HepG2 (cell line): ENCODE measurements around the gene SUCLA2. TPM values are rescaled to one million over a fixed set of nuclear protein-coding genes. Genes with fewer than 3 reads are reported as not detected.

ENCODE experiments used
- BCL6 ChIP-seq: IDR thresholded peaks from 2 replicates; pipeline ENCODE4 v1.6.1; 2016; ENCODE audit warnings: missing genetic modification reagents, missing compliant biosample characterization
- FOXA1 ChIP-seq, 2 experiments: fragments of 450-650 bp in 1 of 2; sonication (generic) in 1 of 2; formaldehyde crosslinking in 1 of 2; IDR thresholded peaks; 2 replicates each; pipeline versions ENCODE4 v1.4.0 to v1.6.1; 2016 to 2020; ENCODE audit warnings: missing genetic modification reagents in 1 of 2
- HDAC1 ChIP-seq: sonication (generic); formaldehyde crosslinking; IDR thresholded peaks from 2 replicates; pipeline ENCODE4 v1.5.1; 2020; ENCODE audit warnings: mild to moderate bottlenecking, missing genetic modification reagents
- IRX3 ChIP-seq: sonication (generic); formaldehyde crosslinking; IDR thresholded peaks from 2 replicates; pipeline ENCODE4 v1.8.1; 2023; ENCODE audit warnings: mild to moderate bottlenecking, low read depth, missing genetic modification reagents, borderline replicate concordance
- KAT2B ChIP-seq: fragments of 150-350 bp; IDR thresholded peaks from 2 replicates; pipeline ENCODE4 v1.6.1; 2014; ENCODE audit warnings: low read depth, low read length, borderline replicate concordance
- MAF1 ChIP-seq: sonication (generic); formaldehyde crosslinking; IDR thresholded peaks from 2 replicates; pipeline ENCODE4 v1.5.0; 2020; ENCODE audit warnings: missing genetic modification reagents, borderline replicate concordance
- PAWR ChIP-seq: sonication (generic); formaldehyde crosslinking; IDR thresholded peaks from 2 replicates; pipeline ENCODE4 v1.4.0; 2020; ENCODE audit warnings: missing genetic modification reagents, mild to moderate bottlenecking, borderline replicate concordance
- SUZ12 ChIP-seq: fragments of 150-350 bp; IDR thresholded peaks from 2 replicates; pipeline ENCODE4 v1.6.1; 2014; ENCODE audit warnings: low read depth, low read length
- ZFP82 ChIP-seq: sonication (generic); formaldehyde crosslinking; IDR thresholded peaks from 2 replicates; pipeline ENCODE4 v1.5.1; 2020; ENCODE audit warnings: mild to moderate bottlenecking, missing genetic modification reagents, borderline replicate concordance
- ZNF20 ChIP-seq: sonication (generic); formaldehyde crosslinking; IDR thresholded peaks from 2 replicates; pipeline ENCODE4 v1.4.0; 2020; ENCODE audit warnings: mild to moderate bottlenecking, moderate library complexity, missing genetic modification reagents
- ZNF253 ChIP-seq: sonication (generic); formaldehyde crosslinking; IDR thresholded peaks from 2 replicates; pipeline ENCODE4 v1.8.0; 2022; ENCODE audit warnings: mild to moderate bottlenecking, missing genetic modification reagents, borderline replicate concordance
- ZNF44 ChIP-seq: sonication (generic); formaldehyde crosslinking; IDR thresholded peaks from 2 replicates; pipeline ENCODE4 v1.5.1; 2020; ENCODE audit warnings: mild to moderate bottlenecking, missing genetic modification reagents
- polyA plus RNA-seq, 8 experiments: library from polyadenylated mRNA; depleted of rRNA in 3 of 8; stranded (reverse) in 7 of 8; unstranded in 1 of 8; fragments of >200 nt; fragmentation: Illumina TruSeq in 4 of 8; extraction: Trizol in 4 of 8; gene quantifications; 2 replicates each; pipeline versions ENCODE4 v1.2.1 to v1.2.3, GENCODE V29; 2011 to 2016; ENCODE audit warnings: low read depth in 4 of 8, missing spikeins in 1 of 8, mixed read lengths in 1 of 8; ENCODE audit not compliant: insufficient read depth in 1 of 8
- total RNA-seq, 5 experiments: library from RNA; depleted of rRNA; stranded (reverse); fragments of >200 nt; fragmentation: Illumina TruSeq; extraction: Trizol; gene quantifications; 2 replicates each; pipeline ENCODE4 v1.2.3, GENCODE V29; 2016; ENCODE audit warnings: low read depth in 1 of 5
- TF ChIP-seq, protein P1 (sequence below): sonication (generic); formaldehyde crosslinking; conservative IDR thresholded peaks from 2 replicates; pipeline ENCODE4 v1.4.0; 2020; ENCODE audit warnings: missing genetic modification reagents
- TF ChIP-seq, protein P2 (sequence below): sonication (generic); formaldehyde crosslinking; conservative IDR thresholded peaks from 2 replicates; pipeline ENCODE4 v1.8.0; 2022; ENCODE audit warnings: mild to moderate bottlenecking, moderate library complexity, missing genetic modification reagents
- TF ChIP-seq, protein P3 (sequence below): sonication (generic); formaldehyde crosslinking; IDR thresholded peaks from 2 replicates; pipeline ENCODE4 v1.4.0; 2020; ENCODE audit warnings: low read depth, missing genetic modification reagents
- TF ChIP-seq, protein P4 (sequence below): sonication (generic); formaldehyde crosslinking; conservative IDR thresholded peaks from 2 replicates; pipeline ENCODE4 v1.8.0; 2022; ENCODE audit warnings: missing genetic modification reagents
- TF ChIP-seq, protein P5 (sequence below): sonication (generic); formaldehyde crosslinking; IDR thresholded peaks from 2 replicates; pipeline ENCODE4 v1.4.0; 2020; ENCODE audit warnings: mild to moderate bottlenecking, missing genetic modification reagents

SUCLA2 gene
- total and polyA plus RNA-seq, 2 of the 13 experiments (the other 11 are each of a cell fraction or from before 2014, with no cell fraction given), result 28.4 to 77.1 TPM

DNA sequence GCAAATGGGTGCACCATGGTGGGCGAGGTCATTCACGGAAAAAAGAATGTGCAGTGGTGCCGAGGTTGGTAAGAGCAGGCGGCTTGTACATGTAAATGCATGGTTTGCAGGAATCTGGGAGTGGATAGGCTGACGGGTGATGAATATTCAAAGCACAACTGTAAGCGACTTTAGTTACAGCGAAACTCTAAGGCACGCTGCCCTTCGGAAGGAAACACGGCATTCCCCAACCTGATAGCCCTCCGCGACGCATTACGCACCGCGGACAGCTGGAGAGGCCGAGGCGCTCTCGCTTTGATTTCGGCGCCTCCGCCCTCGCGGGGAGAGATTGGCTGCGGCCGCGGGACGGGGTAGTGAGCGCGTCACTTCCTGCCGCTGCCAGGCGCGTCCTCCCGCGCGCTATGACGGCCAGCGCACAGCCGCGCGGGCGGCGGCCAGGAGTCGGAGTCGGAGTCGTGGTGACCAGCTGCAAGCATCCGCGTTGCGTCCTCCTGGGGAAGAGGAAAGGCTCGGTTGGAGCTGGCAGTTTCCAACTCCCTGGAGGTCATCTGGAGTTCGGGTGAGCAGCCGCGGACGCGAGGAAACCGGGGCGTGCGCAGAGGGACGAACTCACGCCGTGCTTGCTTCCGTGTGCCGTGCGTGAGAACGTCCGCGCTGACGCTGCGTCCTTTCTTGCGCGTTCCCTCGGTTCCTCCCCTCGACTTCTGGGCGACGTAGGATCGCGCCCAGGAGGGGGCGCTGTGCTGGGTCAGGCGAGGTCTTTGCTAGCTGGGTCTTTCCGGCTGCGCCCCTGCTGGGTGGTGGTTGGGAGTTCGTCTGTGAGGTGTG is 36.5 kb upstream of the SUCLA2 start, which contains the start of gene NUDT15 (continued):
- TF ChIP-seq, protein P1, sequence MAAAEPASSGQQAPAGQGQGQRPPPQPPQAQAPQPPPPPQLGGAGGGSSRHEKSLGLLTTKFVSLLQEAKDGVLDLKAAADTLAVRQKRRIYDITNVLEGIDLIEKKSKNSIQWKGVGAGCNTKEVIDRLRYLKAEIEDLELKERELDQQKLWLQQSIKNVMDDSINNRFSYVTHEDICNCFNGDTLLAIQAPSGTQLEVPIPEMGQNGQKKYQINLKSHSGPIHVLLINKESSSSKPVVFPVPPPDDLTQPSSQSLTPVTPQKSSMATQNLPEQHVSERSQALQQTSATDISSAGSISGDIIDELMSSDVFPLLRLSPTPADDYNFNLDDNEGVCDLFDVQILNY (CRISPR knock-in tag), result peak; percentile 99
- TF ChIP-seq ZFP82 (peak; percentile 95), IRX3 (0 out of 2 replicates have a peak, but pooled peaks have one; percentile 30), MAF1 (peak; percentile 83; the same call in 1 of the 2 replicates), ZNF44 (peak; percentile 99), FOXA1 (IDR thresholded peaks at IDR 0.05) (no peak), FOXA1 (CRISPR knock-in tag; IDR thresholded peaks at IDR 0.05) (peak; percentile 2; the same call in 1 of the 2 replicates), PAWR (CRISPR knock-in tag) (peak; percentile 86; the same call in 1 of the 2 replicates), ZNF20 (CRISPR knock-in tag) (0 out of 2 replicates have a peak, but pooled peaks have one; percentile 46), HDAC1 (peak; percentile 100), KAT2B (no peak), BCL6 (peak; percentile 21; the same call in 1 of the 2 replicates), SUZ12 (no peak), ZNF253 (CRISPR knock-in tag) (peak; percentile 94)
- TF ChIP-seq, protein P2, sequence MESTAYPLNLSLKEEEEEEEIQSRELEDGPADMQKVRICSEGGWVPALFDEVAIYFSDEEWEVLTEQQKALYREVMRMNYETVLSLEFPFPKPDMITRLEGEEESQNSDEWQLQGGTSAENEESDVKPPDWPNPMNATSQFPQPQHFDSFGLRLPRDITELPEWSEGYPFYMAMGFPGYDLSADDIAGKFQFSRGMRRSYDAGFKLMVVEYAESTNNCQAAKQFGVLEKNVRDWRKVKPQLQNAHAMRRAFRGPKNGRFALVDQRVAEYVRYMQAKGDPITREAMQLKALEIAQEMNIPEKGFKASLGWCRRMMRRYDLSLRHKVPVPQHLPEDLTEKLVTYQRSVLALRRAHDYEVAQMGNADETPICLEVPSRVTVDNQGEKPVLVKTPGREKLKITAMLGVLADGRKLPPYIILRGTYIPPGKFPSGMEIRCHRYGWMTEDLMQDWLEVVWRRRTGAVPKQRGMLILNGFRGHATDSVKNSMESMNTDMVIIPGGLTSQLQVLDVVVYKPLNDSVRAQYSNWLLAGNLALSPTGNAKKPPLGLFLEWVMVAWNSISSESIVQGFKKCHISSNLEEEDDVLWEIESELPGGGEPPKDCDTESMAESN (CRISPR knock-in tag), result peak; percentile 92
- TF ChIP-seq, protein P3, sequence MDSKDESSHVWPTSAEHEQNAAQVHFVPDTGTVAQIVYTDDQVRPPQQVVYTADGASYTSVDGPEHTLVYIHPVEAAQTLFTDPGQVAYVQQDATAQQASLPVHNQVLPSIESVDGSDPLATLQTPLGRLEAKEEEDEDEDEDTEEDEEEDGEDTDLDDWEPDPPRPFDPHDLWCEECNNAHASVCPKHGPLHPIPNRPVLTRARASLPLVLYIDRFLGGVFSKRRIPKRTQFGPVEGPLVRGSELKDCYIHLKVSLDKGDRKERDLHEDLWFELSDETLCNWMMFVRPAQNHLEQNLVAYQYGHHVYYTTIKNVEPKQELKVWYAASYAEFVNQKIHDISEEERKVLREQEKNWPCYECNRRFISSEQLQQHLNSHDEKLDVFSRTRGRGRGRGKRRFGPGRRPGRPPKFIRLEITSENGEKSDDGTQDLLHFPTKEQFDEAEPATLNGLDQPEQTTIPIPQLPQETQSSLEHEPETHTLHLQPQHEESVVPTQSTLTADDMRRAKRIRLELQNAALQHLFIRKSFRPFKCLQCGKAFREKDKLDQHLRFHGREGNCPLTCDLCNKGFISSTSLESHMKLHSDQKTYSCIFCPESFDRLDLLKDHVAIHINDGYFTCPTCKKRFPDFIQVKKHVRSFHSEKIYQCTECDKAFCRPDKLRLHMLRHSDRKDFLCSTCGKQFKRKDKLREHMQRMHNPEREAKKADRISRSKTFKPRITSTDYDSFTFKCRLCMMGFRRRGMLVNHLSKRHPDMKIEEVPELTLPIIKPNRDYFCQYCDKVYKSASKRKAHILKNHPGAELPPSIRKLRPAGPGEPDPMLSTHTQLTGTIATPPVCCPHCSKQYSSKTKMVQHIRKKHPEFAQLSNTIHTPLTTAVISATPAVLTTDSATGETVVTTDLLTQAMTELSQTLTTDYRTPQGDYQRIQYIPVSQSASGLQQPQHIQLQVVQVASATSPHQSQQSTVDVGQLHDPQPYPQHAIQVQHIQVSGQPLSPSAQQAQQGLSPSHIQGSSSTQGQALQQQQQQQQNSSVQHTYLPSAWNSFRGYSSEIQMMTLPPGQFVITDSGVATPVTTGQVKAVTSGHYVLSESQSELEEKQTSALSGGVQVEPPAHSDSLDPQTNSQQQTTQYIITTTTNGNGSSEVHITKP (CRISPR knock-in tag), result peak; percentile 44; the same call in 1 of the 2 replicates
- TF ChIP-seq, protein P4, sequence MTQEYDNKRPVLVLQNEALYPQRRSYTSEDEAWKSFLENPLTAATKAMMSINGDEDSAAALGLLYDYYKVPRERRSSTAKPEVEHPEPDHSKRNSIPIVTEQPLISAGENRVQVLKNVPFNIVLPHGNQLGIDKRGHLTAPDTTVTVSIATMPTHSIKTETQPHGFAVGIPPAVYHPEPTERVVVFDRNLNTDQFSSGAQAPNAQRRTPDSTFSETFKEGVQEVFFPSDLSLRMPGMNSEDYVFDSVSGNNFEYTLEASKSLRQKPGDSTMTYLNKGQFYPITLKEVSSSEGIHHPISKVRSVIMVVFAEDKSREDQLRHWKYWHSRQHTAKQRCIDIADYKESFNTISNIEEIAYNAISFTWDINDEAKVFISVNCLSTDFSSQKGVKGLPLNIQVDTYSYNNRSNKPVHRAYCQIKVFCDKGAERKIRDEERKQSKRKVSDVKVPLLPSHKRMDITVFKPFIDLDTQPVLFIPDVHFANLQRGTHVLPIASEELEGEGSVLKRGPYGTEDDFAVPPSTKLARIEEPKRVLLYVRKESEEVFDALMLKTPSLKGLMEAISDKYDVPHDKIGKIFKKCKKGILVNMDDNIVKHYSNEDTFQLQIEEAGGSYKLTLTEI (CRISPR knock-in tag), result no peak
- TF ChIP-seq, protein P5, sequence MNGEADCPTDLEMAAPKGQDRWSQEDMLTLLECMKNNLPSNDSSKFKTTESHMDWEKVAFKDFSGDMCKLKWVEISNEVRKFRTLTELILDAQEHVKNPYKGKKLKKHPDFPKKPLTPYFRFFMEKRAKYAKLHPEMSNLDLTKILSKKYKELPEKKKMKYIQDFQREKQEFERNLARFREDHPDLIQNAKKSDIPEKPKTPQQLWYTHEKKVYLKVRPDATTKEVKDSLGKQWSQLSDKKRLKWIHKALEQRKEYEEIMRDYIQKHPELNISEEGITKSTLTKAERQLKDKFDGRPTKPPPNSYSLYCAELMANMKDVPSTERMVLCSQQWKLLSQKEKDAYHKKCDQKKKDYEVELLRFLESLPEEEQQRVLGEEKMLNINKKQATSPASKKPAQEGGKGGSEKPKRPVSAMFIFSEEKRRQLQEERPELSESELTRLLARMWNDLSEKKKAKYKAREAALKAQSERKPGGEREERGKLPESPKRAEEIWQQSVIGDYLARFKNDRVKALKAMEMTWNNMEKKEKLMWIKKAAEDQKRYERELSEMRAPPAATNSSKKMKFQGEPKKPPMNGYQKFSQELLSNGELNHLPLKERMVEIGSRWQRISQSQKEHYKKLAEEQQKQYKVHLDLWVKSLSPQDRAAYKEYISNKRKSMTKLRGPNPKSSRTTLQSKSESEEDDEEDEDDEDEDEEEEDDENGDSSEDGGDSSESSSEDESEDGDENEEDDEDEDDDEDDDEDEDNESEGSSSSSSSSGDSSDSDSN, result peak; percentile 72; the same call in 1 of the 2 replicates
